ENCODE measurements around the gene OR10J5. TPM values are rescaled to one million over a fixed set of nuclear protein-coding genes. Genes with fewer than 3 reads are reported as not detected.

OR10J5 gene
- total RNA-seq, 1 experiment from 2014 or later, result not detected

Other genes with a start within 250 kb of the OR10J5 start
- not detected in 2 replicates for gene FCER1A, start 233.7 kb downstream of the OR10J5 start, total RNA-seq (2014; rRNA removed; shearing (Covaris generic))
- not detected in 2 replicates for gene OR10J4, start 103.8 kb downstream of the OR10J5 start, total RNA-seq (2014; rRNA removed; shearing (Covaris generic))
- gene OR10J1, start 96.3 kb downstream of the OR10J5 start, total RNA-seq (2014; rRNA removed; shearing (Covaris generic)), result not detected in 2 replicates
- gene APCS, start 51.8 kb upstream of the OR10J5 start, total RNA-seq (2014; rRNA removed; shearing (Covaris generic)), result not detected in 2 replicates
- not detected in 2 replicates for gene CRP, start 178.6 kb upstream of the OR10J5 start, total RNA-seq (2014; rRNA removed; shearing (Covaris generic))
- gene DUSP23, start 245.0 kb upstream of the OR10J5 start, total RNA-seq (2014; rRNA removed; shearing (Covaris generic)), result 25.6 and 37.0 TPM in 2 replicates